Naive thymus-derived CD4-positive, alpha-beta T cell (primary cell): Measurements from ENCODE around the gene TBC1D10A. TPM values are rescaled to one million over a fixed set of nuclear protein-coding genes. Genes with fewer than 3 reads are reported as not detected.

Experiments used
- ATAC-seq: fragments of 150-1000 bp; cut with Tn5 transposase; 2 replicates; pipeline ENCODE4 v1.10.0; 2021; ENCODE audit warnings: mild to moderate bottlenecking, moderate library complexity
- CTCF ChIA-PET: fragments of 350-600 bp; sonication (Branson Sonifier 250); formaldehyde crosslinking; loops from one replicate; lab custom pipeline; 2021; ENCODE audit warnings: antibody characterized with exemption; lab: Charles Lee
- POLR2A ChIA-PET: fragments of 350-600 bp; sonication (Branson Sonifier 250); formaldehyde crosslinking; loops from one replicate; lab custom pipeline; 2021; ENCODE audit warnings: antibody characterized with exemption, inconsistent platforms; lab: Charles Lee
- DNase-seq, 9 donors: peaks; one replicate each; pipeline versions ENCODE4 v3.0.0 to v3.0.0-alpha.2; 2020 to 2022; ENCODE audit warnings: mixed read lengths in 1 of 9
- H3K27ac ChIP-seq: one replicate; pipeline ENCODE4 v1.7.0; 2013; ENCODE audit warnings: mild to moderate bottlenecking, low read depth, low read length, moderate library complexity
- H3K27me3 ChIP-seq, 2 donors: one replicate each; pipeline ENCODE4 v1.7.0; 2013; ENCODE audit warnings: low read length in 2 of 2, mild to moderate bottlenecking in 2 of 2, moderate library complexity in 2 of 2; ENCODE audit not compliant: control insufficient read depth in 2 of 2, insufficient read depth in 2 of 2
- H3K36me3 ChIP-seq, 3 experiments: 1 replicate in 2 of 3; 2 replicates in 1 of 3; pipeline ENCODE4 v1.7.0; 2013; ENCODE audit warnings: low read length in 3 of 3, mild to moderate bottlenecking in 3 of 3, moderate library complexity in 1 of 3; ENCODE audit not compliant: insufficient read depth in 3 of 3, control insufficient read depth in 2 of 3
- H3K4me1 ChIP-seq, 2 donors: one replicate each; pipeline ENCODE4 v1.7.0; 2013; ENCODE audit warnings: low read length in 2 of 2, mild to moderate bottlenecking in 2 of 2, moderate library complexity in 1 of 2; ENCODE audit not compliant: control insufficient read depth in 2 of 2, insufficient read depth in 2 of 2
- H3K4me3 ChIP-seq: 2 replicates; pipeline ENCODE4 v1.7.0; 2013; ENCODE audit warnings: mild to moderate bottlenecking, low read length
- H3K9me3 ChIP-seq, 3 experiments: 1 replicate in 2 of 3; 2 replicates in 1 of 3; pipeline ENCODE4 v1.7.0; 2013; ENCODE audit warnings: low read length in 3 of 3; ENCODE audit not compliant: control insufficient read depth in 2 of 3
- H3K27ac Mint-ChIP-seq, 9 donors: one replicate each; pipeline ENCODE4 v1.8.0; 2020 to 2022; ENCODE audit warnings: mixed read lengths in 9 of 9, mild to moderate bottlenecking in 8 of 9, moderate library complexity in 5 of 9, inconsistent platforms in 2 of 9
- H3K27me3 Mint-ChIP-seq, 5 donors: one replicate each; pipeline ENCODE4 v1.8.0; 2021 to 2022; ENCODE audit warnings: mixed read lengths in 5 of 5, mild to moderate bottlenecking in 1 of 5
- H3K36me3 Mint-ChIP-seq, 5 donors: one replicate each; pipeline ENCODE4 v1.8.0; 2020 to 2022; ENCODE audit warnings: mixed read lengths in 5 of 5, mild to moderate bottlenecking in 3 of 5, inconsistent platforms in 1 of 5
- H3K4me1 Mint-ChIP-seq, 7 donors: one replicate each; pipeline ENCODE4 v1.8.0; 2020 to 2022; ENCODE audit warnings: mixed read lengths in 7 of 7, mild to moderate bottlenecking in 3 of 7, inconsistent platforms in 1 of 7
- H3K4me3 Mint-ChIP-seq, 10 donors: one replicate each; pipeline ENCODE4 v1.8.0; 2020 to 2022; ENCODE audit warnings: mild to moderate bottlenecking in 10 of 10, mixed read lengths in 10 of 10, moderate library complexity in 6 of 10, inconsistent platforms in 2 of 10
- H3K9me3 Mint-ChIP-seq, 11 donors: one replicate each; pipeline ENCODE4 v1.8.0; 2020 to 2022; ENCODE audit warnings: mixed read lengths in 11 of 11, mild to moderate bottlenecking in 4 of 11, inconsistent platforms in 1 of 11, moderate library complexity in 1 of 11
- intact Hi-C, 2 donors: fragments of 100-400 bp; cut with micrococcal nuclease; formaldehyde crosslinking; loops; one replicate each; pipeline ENCODE4 v1.15.1; 2023
- polyA plus RNA-seq, 2 donors: library from polyadenylated mRNA; unstranded; fragments of 300-500 nt; fragmentation: Illumina TruSeq; gene quantifications; one replicate each; pipeline ENCODE4 v1.2.3, GENCODE V29; 2021
- total RNA-seq, 6 experiments: library from RNA in 5 of 6; stranded (reverse) in 5 of 6; gene quantifications; 1 replicate in 5 of 6; 2 replicates in 1 of 6; pipeline ENCODE4 v1.2.3 and lab custom pipeline; 2021 to 2026

Gene TBC1D10A
- total and polyA plus RNA-seq, 7 experiments from 2014 or later = 47.2 to 84.7 (median 70.9) TPM

- Histone ChIP-seq H3K36me3 (no peaks in the 10 kb centered on the region), H3K4me3 (no peak overlapping the region), H3K4me1 (peaks cover 17 to 28% of the 10 kb centered on the region in 2 donors), H3K9me3 (no peaks in the 10 kb centered on the region), H3K27ac (no peak overlapping the region), H3K27me3 (no peaks in the 10 kb centered on the region)
- Mint-ChIP-seq H3K9me3 (no peaks in the 10 kb centered on the region), H3K27me3 (no peaks in the 10 kb centered on the region), H3K36me3 (peaks cover 0 to 40% (median 0%) of the 10 kb centered on the region in 5 donors), H3K27ac (peak overlapping the region in 2 of 9 donors; percentile 76 to 83), H3K4me1 (peaks cover 21 to 52% (median 34%) of the 10 kb centered on the region in 7 donors), H3K4me3 (peak overlapping the region in 2 of 10 donors; percentile 14 to 82)
- POLR2A ChIA-PET = interaction anchor here (0.8 kb wide), 1 partner anchor 491 kb away, joined by 3 read pairs; no protein-coding TSS in a partner anchor
- DNase-seq (no peak), ATAC-seq (no peak)
- CTCF ChIA-PET = interaction anchor here (0.5 to 4.4 kb wide), 4 partner anchors 16 to 149 kb away, joined by 3 to 28 read pairs (median 3); partner anchors contain the start of gene RNF215
- intact Hi-C loops = no loop called here
Measured at GRCh38 chr22:30262112-30262511, 64.6 kb downstream of the TBC1D10A start.

GRCh38 chr22:30261134-30261533 lies 65.6 kb downstream of the TBC1D10A start:
- intact Hi-C loops = no loop called here
- no peaks in the 10 kb centered on the region for H3K36me3 ChIP-seq
- no peaks in the 10 kb centered on the region for H3K27me3 Mint-ChIP-seq
- DNase-seq (no peak), ATAC-seq (no peak)
- POLR2A ChIA-PET = no interaction called here
- no peaks in the 10 kb centered on the region for H3K9me3 ChIP-seq
- H3K27ac ChIP-seq = no peak overlapping the region
- H3K4me1 Mint-ChIP-seq = peaks cover 17 to 57% (median 29%) of the 10 kb centered on the region in 7 donors
- peaks cover 0 to 32% (median 0%) of the 10 kb centered on the region in 5 donors for H3K36me3 Mint-ChIP-seq
- CTCF ChIA-PET = interaction anchor here (0.5 to 4.4 kb wide), 6 partner anchors 17 to 900 kb away, joined by 3 to 28 read pairs (median 4); partner anchors contain the start of gene RNF215
- no peak overlapping the region for H3K4me3 Mint-ChIP-seq
- no peaks in the 10 kb centered on the region for H3K27me3 ChIP-seq
- H3K27ac Mint-ChIP-seq = peak overlapping the region in 2 of 9 donors; percentile 5 to 83
- peaks cover 17 to 21% of the 10 kb centered on the region in 2 donors for H3K4me1 ChIP-seq
- H3K9me3 Mint-ChIP-seq = no peaks in the 10 kb centered on the region
- H3K4me3 ChIP-seq = no peak overlapping the region

GRCh38 chr22:30260682-30261081 lies 66.1 kb downstream of the TBC1D10A start:
- ChIA-PET CTCF (interaction anchor here (0.5 to 4.4 kb wide), 5 partner anchors 25 to 901 kb away, joined by 3 to 28 read pairs (median 4); partner anchors contain the start of gene RNF215), POLR2A (interaction anchor here (0.8 kb wide), 1 partner anchor 26 kb away, joined by 5 read pairs; no protein-coding TSS in a partner anchor)
- Histone ChIP-seq H3K4me3 (no peak overlapping the region), H3K4me1 (peaks cover 17 to 19% of the 10 kb centered on the region in 2 donors), H3K27ac (no peak overlapping the region), H3K9me3 (no peaks in the 10 kb centered on the region), H3K27me3 (no peaks in the 10 kb centered on the region), H3K36me3 (no peaks in the 10 kb centered on the region)
- Mint-ChIP-seq H3K9me3 (no peaks in the 10 kb centered on the region), H3K27me3 (no peaks in the 10 kb centered on the region), H3K36me3 (peaks cover 0 to 28% (median 0%) of the 10 kb centered on the region in 5 donors), H3K4me3 (peak overlapping the region in 1 of 10 donors; percentile 33), H3K27ac (peak overlapping the region in 1 of 9 donors; percentile 54), H3K4me1 (peaks cover 13 to 57% (median 28%) of the 10 kb centered on the region in 7 donors)
- DNase-seq (no peak), ATAC-seq (no peak)
- intact Hi-C loops = no loop called here

DNA sequence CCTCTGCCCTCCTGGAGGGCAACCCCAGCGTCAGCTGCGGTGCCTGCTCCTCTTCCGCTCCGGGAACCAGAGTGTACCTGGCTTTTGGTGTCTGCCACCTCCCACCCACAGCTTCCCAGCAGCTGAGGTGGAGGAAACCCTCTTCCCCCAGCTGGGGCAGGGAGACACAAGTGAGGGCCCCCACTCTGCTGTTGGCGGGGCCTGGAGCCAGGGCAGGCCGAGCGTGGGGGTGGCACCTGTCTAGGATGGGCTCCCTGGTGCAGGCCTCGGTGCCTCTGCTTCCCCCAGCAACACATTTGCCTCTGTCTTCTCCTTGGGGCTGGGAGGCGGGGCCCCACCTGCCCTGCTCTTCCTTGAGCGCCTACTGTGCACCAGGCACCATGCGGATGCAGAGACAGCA lies 66.5 kb downstream of the TBC1D10A start:
- H3K36me3 ChIP-seq = no peaks in the 10 kb centered on the region
- no peaks in the 10 kb centered on the region for H3K27me3 ChIP-seq
- peaks cover 0 to 23% (median 0%) of the 10 kb centered on the region in 5 donors for H3K36me3 Mint-ChIP-seq
- H3K4me3 ChIP-seq = no peak overlapping the region
- peak overlapping the region in 1 of 10 donors; percentile 33 for H3K4me3 Mint-ChIP-seq
- ATAC-seq = no peak
- no peaks in the 10 kb centered on the region for H3K9me3 Mint-ChIP-seq
- DNase-seq = no peak
- H3K27me3 Mint-ChIP-seq = no peaks in the 10 kb centered on the region
- intact Hi-C loops = no loop called here
- peaks cover 10 to 57% (median 25%) of the 10 kb centered on the region in 7 donors for H3K4me1 Mint-ChIP-seq
- no peak overlapping the region for H3K27ac Mint-ChIP-seq
- H3K9me3 ChIP-seq = no peaks in the 10 kb centered on the region
- POLR2A ChIA-PET = interaction anchor here (0.8 kb wide), 1 partner anchor 26 kb away, joined by 5 read pairs; no protein-coding TSS in a partner anchor
- CTCF ChIA-PET = interaction anchor here (1.6 kb wide), 1 partner anchor 25 kb away, joined by 8 read pairs; no protein-coding TSS in a partner anchor
- no peak overlapping the region for H3K27ac ChIP-seq
- H3K4me1 ChIP-seq = peaks cover 13 to 15% of the 10 kb centered on the region in 2 donors

DNA sequence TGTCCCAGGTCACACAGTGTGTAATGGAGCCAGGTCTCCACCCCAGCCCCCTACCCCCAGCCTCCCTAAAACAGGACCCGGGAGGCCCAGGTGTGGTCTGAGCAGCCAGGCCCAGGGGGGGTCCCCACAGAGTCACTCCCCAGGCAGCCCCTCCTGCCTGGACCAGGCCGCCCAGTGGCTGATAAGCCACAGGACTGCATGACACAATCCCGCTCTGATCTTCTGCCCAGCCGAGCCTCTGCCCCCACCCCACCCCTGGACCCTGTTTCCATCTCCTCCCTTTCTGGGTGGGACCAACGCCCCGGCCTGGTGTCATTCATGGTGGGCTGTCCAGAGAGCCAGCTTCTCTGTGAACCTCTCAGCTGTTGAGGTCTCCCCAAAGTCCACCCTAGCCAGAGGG lies 72.4 kb downstream of the TBC1D10A start:
- H3K27me3 ChIP-seq = no peaks in the 10 kb centered on the region
- H3K4me3 Mint-ChIP-seq = no peak overlapping the region
- H3K4me1 Mint-ChIP-seq = peaks cover 0 to 50% (median 9%) of the 10 kb centered on the region in 7 donors
- H3K9me3 Mint-ChIP-seq = no peaks in the 10 kb centered on the region
- intact Hi-C loops = no loop called here
- ChIA-PET CTCF (no interaction called here), POLR2A (no interaction called here)
- H3K27ac ChIP-seq = no peak overlapping the region
- H3K27me3 Mint-ChIP-seq = no peaks in the 10 kb centered on the region
- H3K36me3 Mint-ChIP-seq = no peaks in the 10 kb centered on the region
- H3K4me1 ChIP-seq = no peaks in the 10 kb centered on the region
- H3K4me3 ChIP-seq = no peak overlapping the region
- no peaks in the 10 kb centered on the region for H3K36me3 ChIP-seq
- H3K9me3 ChIP-seq = no peaks in the 10 kb centered on the region
- DNase-seq = no peak
- ATAC-seq = no peak
- H3K27ac Mint-ChIP-seq = peak overlapping the region in 1 of 9 donors; percentile 60

DNA sequence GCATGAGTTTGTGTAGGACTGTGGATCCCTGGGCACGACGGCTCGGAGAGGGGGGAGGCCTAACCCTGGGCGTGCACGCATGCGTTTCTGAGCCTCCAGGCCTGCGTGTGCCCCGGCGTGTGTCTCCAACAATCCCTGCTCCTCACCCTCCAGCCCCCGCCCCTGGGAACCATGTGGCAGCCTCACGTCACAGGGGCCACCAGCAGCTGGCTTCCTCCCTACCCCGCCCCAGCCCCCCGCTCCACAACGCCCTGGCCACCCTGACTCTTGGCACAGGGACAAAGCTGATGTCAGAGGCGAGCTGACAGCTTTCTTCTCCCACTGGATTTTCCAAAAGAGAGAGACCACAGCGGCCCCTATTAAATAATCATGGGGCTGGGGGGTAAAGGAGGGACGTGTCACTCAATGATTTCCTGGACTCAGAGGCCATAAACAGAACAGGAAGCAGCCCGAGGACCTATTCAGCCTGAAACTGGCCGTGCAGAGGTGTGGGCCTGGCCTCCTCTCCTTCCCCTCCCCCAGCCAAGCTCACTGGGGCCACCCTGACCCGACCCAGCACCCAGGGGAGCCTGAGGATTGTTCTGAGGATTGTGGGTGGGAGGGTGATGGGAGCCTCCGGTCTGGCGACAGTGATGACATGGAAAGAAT lies 73.4 kb downstream of the TBC1D10A start:
- no peak overlapping the region for H3K27ac ChIP-seq
- no peaks in the 10 kb centered on the region for H3K9me3 ChIP-seq
- H3K27ac Mint-ChIP-seq = peak overlapping the region in 1 of 9 donors; percentile 64
- no peaks in the 10 kb centered on the region for H3K36me3 Mint-ChIP-seq
- ATAC-seq (no peak), DNase-seq (no peak)
- no peaks in the 10 kb centered on the region for H3K36me3 ChIP-seq
- intact Hi-C loops = loop anchor here in 1 of 2 donors (2.0 kb wide), 1 partner anchor 487 kb away; the partner anchor contains the start of genes UQCR10 and ZMAT5
- CTCF ChIA-PET = interaction anchor here (0.6 to 0.8 kb wide), 2 partner anchors 146 to 502 kb away, joined by 3 read pairs; no protein-coding TSS in a partner anchor
- peak overlapping the region in 1 of 10 donors; percentile 71 for H3K4me3 Mint-ChIP-seq
- peaks cover 0 to 5% (median 3%) of the 10 kb centered on the region in 5 donors for H3K27me3 Mint-ChIP-seq
- no peaks in the 10 kb centered on the region for H3K4me1 ChIP-seq
- no peak overlapping the region for H3K4me3 ChIP-seq
- H3K4me1 Mint-ChIP-seq = peaks cover 5 to 51% (median 14%) of the 10 kb centered on the region in 7 donors
- H3K27me3 ChIP-seq = no peaks in the 10 kb centered on the region
- POLR2A ChIA-PET = no interaction called here
- H3K9me3 Mint-ChIP-seq = no peaks in the 10 kb centered on the region
